MM.1S (cell line): Measurements from ENCODE around the gene SCD.
A peak's percentile ranks its signal among the peaks of the same experiment; 100 is the strongest.

Source experiments
- DNase-seq: peaks from one replicate; pipeline ENCODE4 v3.0.0-alpha.2; 2015
- H2AFZ ChIP-seq: fragments of 300-600 bp; sonication (generic); 2 replicates; pipeline ENCODE4 v1.6.0; 2016; ENCODE audit warnings: antibody characterized with exemption, low read length
- H3F3A ChIP-seq: fragments of 300-600 bp; sonication (generic); 2 replicates; pipeline ENCODE4 v1.6.1; 2016; ENCODE audit warnings: mild to moderate bottlenecking, antibody characterized with exemption, low read length, moderate library complexity, mixed read lengths; ENCODE audit not compliant: insufficient read depth
- H3K27ac ChIP-seq: fragments of 300-600 bp; sonication (generic); 2 replicates; pipeline ENCODE4 v1.5.1; 2016; ENCODE audit warnings: mild to moderate bottlenecking, low read length
- H3K27me3 ChIP-seq: fragments of 300-600 bp; sonication (generic); replicated peaks from 2 replicates; pipeline ENCODE4 v1.6.0; 2016; ENCODE audit warnings: low read length; ENCODE audit not compliant: insufficient read depth
- H3K36me3 ChIP-seq: fragments of 300-600 bp; sonication (generic); replicated peaks from 2 replicates; pipeline ENCODE4 v1.6.1; 2016; ENCODE audit warnings: mild to moderate bottlenecking, low read length, mixed read lengths; ENCODE audit not compliant: insufficient read depth
- H3K4me1 ChIP-seq: fragments of 300-600 bp; sonication (generic); 2 replicates; pipeline ENCODE4 v1.6.1; 2016; ENCODE audit warnings: low read length, mixed read lengths
- H3K4me2 ChIP-seq: fragments of 300-600 bp; sonication (generic); 2 replicates; pipeline ENCODE4 v1.6.0; 2016; ENCODE audit warnings: low read depth, low read length
- H3K4me3 ChIP-seq: fragments of 300-600 bp; sonication (generic); 2 replicates; pipeline ENCODE4 v1.5.1; 2016; ENCODE audit warnings: low read length, mixed read lengths
- H3K79me2 ChIP-seq: fragments of 300-600 bp; sonication (generic); 2 replicates; pipeline ENCODE4 v1.6.1; 2016; ENCODE audit warnings: mixed run types, low read length, mixed read lengths
- H3K9ac ChIP-seq: fragments of 300-600 bp; sonication (generic); 2 replicates; pipeline ENCODE4 v1.6.1; 2016; ENCODE audit warnings: low read length, mixed read lengths
- H3K9me2 ChIP-seq: fragments of 300-600 bp; sonication (generic); replicated peaks from 2 replicates; pipeline ENCODE4 v1.6.1; 2016; ENCODE audit warnings: mild to moderate bottlenecking, low read length, mixed read lengths; ENCODE audit not compliant: insufficient read depth
- H3K9me3 ChIP-seq: fragments of 300-600 bp; sonication (generic); replicated peaks from 2 replicates; pipeline ENCODE4 v1.6.1; 2016; ENCODE audit warnings: mild to moderate bottlenecking, low read length, mixed read lengths; ENCODE audit not compliant: insufficient read depth
- H4K20me1 ChIP-seq: fragments of 300-600 bp; sonication (generic); 2 replicates; pipeline ENCODE4 v1.6.1; 2016; ENCODE audit warnings: mild to moderate bottlenecking, low read length, moderate library complexity, mixed read lengths; ENCODE audit not compliant: insufficient read depth
- EZH2 ChIP-seq: fragments of 300-600 bp; sonication (generic); optimal IDR thresholded peaks from 2 replicates; pipeline ENCODE3; 2017; ENCODE audit warnings: low read depth, mild to moderate bottlenecking, antibody characterized with exemption, low read length, mixed read lengths
- EZH2phosphoT487 ChIP-seq: fragments of 300-600 bp; sonication (generic); IDR thresholded peaks from 2 replicates; pipeline ENCODE4 v1.6.1; 2018; ENCODE audit warnings: antibody characterized with exemption, low read length
- TF ChIP-seq, protein P1 (sequence below): fragments of 300-600 bp; sonication (generic); IDR thresholded peaks from 2 replicates; pipeline ENCODE4 v1.5.1; 2016; ENCODE audit warnings: antibody characterized with exemption, low read length, mixed read lengths

The SCD gene

DNA sequence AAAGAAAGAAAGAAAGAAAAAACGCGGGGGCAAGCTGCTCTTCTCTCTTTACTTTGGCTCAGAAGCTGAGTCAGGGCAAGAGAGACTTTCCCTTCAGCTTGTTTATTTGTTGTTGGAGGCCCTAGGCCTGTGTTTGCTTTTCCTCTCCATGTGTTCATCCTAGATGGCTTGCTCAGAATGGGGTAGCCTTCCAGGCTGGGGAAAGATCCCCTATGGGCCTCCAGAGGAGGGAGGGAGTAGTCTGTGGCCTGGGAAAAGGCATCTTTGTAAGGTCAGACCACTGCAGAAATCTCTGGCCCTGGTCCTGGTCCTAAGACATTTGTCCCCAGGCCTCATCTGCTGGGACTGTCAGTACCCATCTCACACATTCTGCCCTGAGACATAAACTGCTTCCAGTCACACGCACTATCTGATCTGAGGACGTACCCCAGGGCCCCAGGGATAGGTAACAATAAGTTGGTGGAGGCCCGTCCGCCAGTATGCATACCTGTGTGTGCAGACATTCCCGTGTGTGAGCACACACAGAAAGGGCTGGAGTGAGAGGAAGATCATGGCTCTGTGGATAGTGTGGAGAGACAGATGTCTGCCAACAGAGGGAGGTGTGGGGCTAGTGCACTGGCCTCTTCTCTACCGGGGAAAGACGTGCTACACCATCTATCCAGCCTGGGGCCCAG, 4.9 kb upstream of the SCD start:
- TF ChIP-seq EZH2 (no peak), EZH2phosphoT487 (no peak)
- TF ChIP-seq, protein P1, sequence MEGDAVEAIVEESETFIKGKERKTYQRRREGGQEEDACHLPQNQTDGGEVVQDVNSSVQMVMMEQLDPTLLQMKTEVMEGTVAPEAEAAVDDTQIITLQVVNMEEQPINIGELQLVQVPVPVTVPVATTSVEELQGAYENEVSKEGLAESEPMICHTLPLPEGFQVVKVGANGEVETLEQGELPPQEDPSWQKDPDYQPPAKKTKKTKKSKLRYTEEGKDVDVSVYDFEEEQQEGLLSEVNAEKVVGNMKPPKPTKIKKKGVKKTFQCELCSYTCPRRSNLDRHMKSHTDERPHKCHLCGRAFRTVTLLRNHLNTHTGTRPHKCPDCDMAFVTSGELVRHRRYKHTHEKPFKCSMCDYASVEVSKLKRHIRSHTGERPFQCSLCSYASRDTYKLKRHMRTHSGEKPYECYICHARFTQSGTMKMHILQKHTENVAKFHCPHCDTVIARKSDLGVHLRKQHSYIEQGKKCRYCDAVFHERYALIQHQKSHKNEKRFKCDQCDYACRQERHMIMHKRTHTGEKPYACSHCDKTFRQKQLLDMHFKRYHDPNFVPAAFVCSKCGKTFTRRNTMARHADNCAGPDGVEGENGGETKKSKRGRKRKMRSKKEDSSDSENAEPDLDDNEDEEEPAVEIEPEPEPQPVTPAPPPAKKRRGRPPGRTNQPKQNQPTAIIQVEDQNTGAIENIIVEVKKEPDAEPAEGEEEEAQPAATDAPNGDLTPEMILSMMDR, result peak; percentile 72
- Histone ChIP-seq H3K9me3 (no peaks in the 10 kb centered on the region), H2AFZ (no peak overlapping the region), H3K4me1 (peaks cover 27% of the 10 kb centered on the region), H3K36me3 (no peaks in the 10 kb centered on the region), H3K27me3 (no peaks in the 10 kb centered on the region), H3K27ac (no peak overlapping the region), H3K4me3 (no peak overlapping the region), H3F3A (peaks cover 12% of the 10 kb centered on the region; the same call in 1 of the 2 replicates), H3K9ac (no peak overlapping the region), H3K9me2 (no peaks in the 10 kb centered on the region), H4K20me1 (no peaks in the 10 kb centered on the region), H3K79me2 (peaks cover 2% of the 10 kb centered on the region), H3K4me2 (no peak overlapping the region)
- DNase-seq, result peak; percentile 44

GRCh38 chr10:100342627-100342972, 4.4 kb upstream of the SCD start:
- no peak for DNase-seq
- H3F3A ChIP-seq, result peaks cover 12% of the 10 kb centered on the region; the same call in 1 of the 2 replicates
- no peak overlapping the region for H2AFZ ChIP-seq
- H3K36me3 ChIP-seq, result no peaks in the 10 kb centered on the region
- no peaks in the 10 kb centered on the region for H3K27me3 ChIP-seq
- H3K9ac ChIP-seq, result no peak overlapping the region
- TF ChIP-seq EZH2phosphoT487, result no peak
- no peak for TF ChIP-seq EZH2
- TF ChIP-seq, protein P1, result no peak
- no peaks in the 10 kb centered on the region for H3K9me2 ChIP-seq
- H3K79me2 ChIP-seq, result peaks cover 7% of the 10 kb centered on the region
- H3K27ac ChIP-seq, result no peak overlapping the region
- H3K4me1 ChIP-seq, result peaks cover 27% of the 10 kb centered on the region
- no peak overlapping the region for H3K4me2 ChIP-seq
- no peaks in the 10 kb centered on the region for H4K20me1 ChIP-seq
- H3K9me3 ChIP-seq, result no peaks in the 10 kb centered on the region
- no peak overlapping the region for H3K4me3 ChIP-seq

GRCh38 chr10:100344241-100344788, 2.7 kb upstream of the SCD start:
- Histone ChIP-seq H3K9me3 (no peaks in the 10 kb centered on the region), H3K4me1 (peaks cover 23% of the 10 kb centered on the region), H3K9me2 (no peaks in the 10 kb centered on the region), H3K36me3 (peaks cover 3% of the 10 kb centered on the region; the same call in 1 of the 2 replicates), H3K27me3 (no peaks in the 10 kb centered on the region), H3F3A (peaks cover 4% of the 10 kb centered on the region; the same call in 1 of the 2 replicates), H3K4me3 (no peak overlapping the region), H3K4me2 (no peak overlapping the region), H3K27ac (no peak overlapping the region), H3K9ac (no peak overlapping the region), H4K20me1 (peaks cover 5% of the 10 kb centered on the region; the same call in 1 of the 2 replicates), H2AFZ (no peak overlapping the region), H3K79me2 (peaks cover 24% of the 10 kb centered on the region)
- no peak for DNase-seq
- TF ChIP-seq, protein P1, result no peak
- TF ChIP-seq EZH2phosphoT487, result no peak
- TF ChIP-seq EZH2, result no peak
